Peyer's patch (tissue), 4 donors: ENCODE measurements around the gene EFHD1. TPM values are rescaled to one million over a fixed set of nuclear protein-coding genes. Genes with fewer than 3 reads are reported as not detected.
"Not testable (repeated sequence)": the region's sequence is repeated elsewhere in the genome, so short reads cannot be mapped to it uniquely, and the experiment has no call there.

Experiments
- DNase-seq, 3 donors: peaks; one replicate each; pipeline ENCODE4 v3.0.0-alpha.2; 2017 to 2019
- H3K27ac ChIP-seq, 4 donors: fragments of 200-600 bp; sonication (generic); one replicate each; pipeline ENCODE4 v1.5.1; 2016 to 2019
- H3K27me3 ChIP-seq, 2 donors: fragments of 200-600 bp; sonication (generic); one replicate each; pipeline ENCODE4 v1.5.1; 2019
- H3K36me3 ChIP-seq, 3 donors: fragments of 200-600 bp; sonication (generic); one replicate each; pipeline ENCODE4 v1.5.1; 2016 to 2019
- H3K4me1 ChIP-seq, 4 donors: fragments of 200-600 bp; sonication (generic); one replicate each; pipeline ENCODE4 v1.5.1; 2016 to 2019
- H3K4me3 ChIP-seq, 4 donors: fragments of 200-600 bp; sonication (generic); 1 replicate in 3 of 4; 2 replicates in 1 of 4; pipeline ENCODE4 v1.5.1; 2016 to 2019; ENCODE audit warnings: mild to moderate bottlenecking in 1 of 4
- H3K9me3 ChIP-seq, 4 donors: fragments of 200-600 bp; sonication (generic); one replicate each; pipeline ENCODE4 v1.5.1; 2016 to 2019; ENCODE audit warnings: mild to moderate bottlenecking in 1 of 4
- CTCF ChIP-seq, 6 experiments: fragments of 450-650 bp in 4 of 6; fragments of 200-600 bp in 2 of 6; sonication (generic) in 1 of 6; IDR thresholded peaks; one replicate each; pipeline ENCODE4 v1.5.1; 2017 to 2019; ENCODE audit warnings: antibody characterized with exemption in 6 of 6, mild to moderate bottlenecking in 3 of 6, moderate library complexity in 1 of 6
- POLR2A ChIP-seq, 2 donors: fragments of 450-650 bp; IDR thresholded peaks; one replicate each; pipeline ENCODE4 v1.5.1; 2017; ENCODE audit warnings: antibody characterized with exemption in 2 of 2, mild to moderate bottlenecking in 2 of 2, moderate library complexity in 2 of 2
- total RNA-seq, 4 donors: library from RNA; depleted of rRNA; stranded (reverse); fragments of >200 nt; gene quantifications; one replicate each; pipeline ENCODE4 v1.1.0, GENCODE V29; 2016

The EFHD1 gene
- total RNA-seq, 4 donors from 2014 or later, result 1.9 to 14.9 (median 8.9) TPM

DNA sequence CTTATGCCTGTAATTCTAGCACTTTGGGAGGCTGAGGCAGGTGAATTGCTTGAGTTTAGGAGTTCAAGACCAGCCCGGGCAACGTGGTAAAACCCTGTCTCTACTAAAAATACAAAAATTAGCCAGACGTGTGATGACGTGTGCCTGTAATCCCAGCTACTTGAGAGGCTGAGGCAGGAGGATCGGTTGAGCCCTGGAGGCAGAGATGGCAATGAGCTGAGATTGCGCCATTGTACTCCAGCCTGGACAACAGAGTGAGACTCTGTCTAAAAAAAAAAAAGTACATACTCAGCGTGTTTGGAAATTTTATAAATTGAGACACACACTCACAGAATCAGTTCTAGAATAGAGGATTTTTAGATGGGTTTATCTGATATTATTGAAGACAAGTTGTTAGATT lies 46.6 kb downstream of the EFHD1 start:
- Histone ChIP-seq H3K27ac (no peak overlapping the region), H3K27me3 (no peaks in the 10 kb centered on the region), H3K4me3 (no peak overlapping the region), H3K4me1 (no peaks in the 10 kb centered on the region), H3K36me3 (no peaks in the 10 kb centered on the region), H3K9me3 (no peaks in the 10 kb centered on the region)
- TF ChIP-seq POLR2A (IDR thresholded peaks at IDR 0.05) (no peak), CTCF (IDR thresholded peaks at IDR 0.05) (no peak)
- DNase-seq, result no peak

DNA sequence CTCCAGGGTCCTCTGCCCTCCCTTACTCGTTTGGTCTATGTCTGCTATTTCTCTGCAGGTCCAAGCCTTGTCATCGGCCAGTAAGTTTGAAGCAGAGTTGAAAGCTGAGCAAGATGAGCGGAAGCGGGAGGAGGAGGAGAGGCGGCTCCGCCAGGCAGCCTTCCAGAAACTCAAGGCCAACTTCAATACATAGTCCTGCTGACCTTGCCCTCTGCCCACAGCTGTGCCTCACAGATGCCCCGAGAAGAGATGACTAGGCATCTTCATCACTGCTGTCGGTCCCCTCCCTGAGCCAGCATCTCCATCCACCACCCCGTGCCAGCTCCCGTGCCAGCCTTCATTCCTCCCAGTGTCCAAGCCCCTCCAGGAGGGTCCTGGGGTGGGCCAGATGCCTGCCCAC lies 48.1 kb downstream of the EFHD1 start:
- DNase-seq, result no peak
- Histone ChIP-seq H3K4me1 (no peaks in the 10 kb centered on the region), H3K9me3 (no peaks in the 10 kb centered on the region), H3K27me3 (no peaks in the 10 kb centered on the region), H3K4me3 (no peak overlapping the region), H3K36me3 (no peaks in the 10 kb centered on the region), H3K27ac (no peak overlapping the region)
- TF ChIP-seq CTCF (IDR thresholded peaks at IDR 0.05) (no peak), POLR2A (IDR thresholded peaks at IDR 0.05) (no peak)

DNA sequence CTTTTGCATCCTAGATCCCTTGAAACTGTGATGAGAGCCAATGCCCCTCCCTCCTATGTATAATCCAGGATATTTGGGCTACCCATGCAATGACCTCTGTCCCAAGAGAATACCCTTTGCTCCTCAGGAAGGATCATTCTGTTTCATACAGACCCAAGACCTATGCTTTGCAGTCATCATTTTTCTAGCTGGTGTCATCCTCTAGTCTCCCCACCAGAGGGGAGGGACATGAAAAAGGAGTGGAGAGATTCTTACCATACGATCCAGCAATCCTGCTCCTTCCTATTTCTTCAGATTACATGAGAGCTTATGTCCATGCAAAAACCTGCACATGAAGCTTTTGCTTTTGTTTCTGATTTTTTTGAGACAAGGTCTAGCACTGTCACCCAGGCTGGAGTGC lies 50.0 kb downstream of the EFHD1 start:
- TF ChIP-seq POLR2A (IDR thresholded peaks at IDR 0.05) (no peak), CTCF (IDR thresholded peaks at IDR 0.05) (no peak)
- H3K27me3 ChIP-seq, result no peaks in the 10 kb centered on the region

DNA sequence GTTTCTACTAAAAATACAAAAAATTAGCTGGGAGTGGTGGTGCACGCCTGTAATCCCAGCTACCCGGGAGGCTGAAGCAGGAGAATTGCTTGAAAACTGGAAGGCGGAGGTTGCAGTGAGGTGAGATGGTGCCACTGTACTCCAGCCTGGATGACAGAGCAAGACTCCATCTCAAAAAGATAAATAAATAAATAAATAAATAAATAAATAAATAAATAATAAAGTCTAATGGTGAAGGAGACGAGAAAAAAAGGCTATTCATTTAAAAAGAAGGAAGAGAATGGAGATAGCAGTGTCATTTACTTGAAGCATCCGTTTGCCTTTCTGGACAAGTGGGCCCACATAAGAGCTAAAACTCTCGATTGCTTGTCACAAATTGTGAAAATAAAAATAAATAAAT lies 52.0 kb downstream of the EFHD1 start:
- H3K27ac ChIP-seq, H3K27me3 ChIP-seq, H3K4me1 ChIP-seq, H3K4me3 ChIP-seq, H3K9me3 ChIP-seq, DNase-seq, H3K36me3 ChIP-seq: not testable (repeated sequence)

More for the DNA sequence above, 50.0 kb downstream of the EFHD1 start:
- Histone ChIP-seq H3K9me3 (no peaks in the 10 kb centered on the region), H3K4me1 (no peaks in the 10 kb centered on the region), H3K27ac (no peak overlapping the region), H3K36me3 (no peaks in the 10 kb centered on the region), H3K4me3 (no peak overlapping the region)
- DNase-seq, result no peak

- Histone ChIP-seq H3K9me3 (no peaks in the 10 kb centered on the region), H3K4me1 (no peaks in the 10 kb centered on the region), H3K4me3 (no peak overlapping the region), H3K27ac (no peak overlapping the region), H3K27me3 (no peaks in the 10 kb centered on the region), H3K36me3 (no peaks in the 10 kb centered on the region)
- TF ChIP-seq CTCF (IDR thresholded peaks at IDR 0.05) (no peak), POLR2A (IDR thresholded peaks at IDR 0.05) (no peak)
- peak in 1 of 3 donors; percentile 13 for DNase-seq
Measured at GRCh38 chr2:232687382-232688160, 54.2 kb downstream of the EFHD1 start.

GRCh38 chr2:232688201-232688600 lies 54.8 kb downstream of the EFHD1 start:
- TF ChIP-seq CTCF (IDR thresholded peaks at IDR 0.05) (no peak), POLR2A (IDR thresholded peaks at IDR 0.05) (no peak)
- no peak overlapping the region for H3K27ac ChIP-seq

More at GRCh38 chr2:232688201-232688600, 54.8 kb downstream of the EFHD1 start:
- Histone ChIP-seq H3K4me3 (no peak overlapping the region), H3K4me1 (no peaks in the 10 kb centered on the region), H3K9me3 (no peaks in the 10 kb centered on the region), H3K36me3 (no peaks in the 10 kb centered on the region), H3K27me3 (no peaks in the 10 kb centered on the region)
- peak in 1 of 3 donors; percentile 26 for DNase-seq
